AG08395 (cell line): ENCODE results near the gene CRYGB.
A peak's percentile ranks its signal among the peaks of the same experiment; 100 is the strongest.

ENCODE experiments used
- DNase-seq: peaks from one replicate; pipeline ENCODE4 v3.0.0; 2012; ENCODE audit warnings: mixed read lengths, low spot score

The CRYGB gene, protein sequence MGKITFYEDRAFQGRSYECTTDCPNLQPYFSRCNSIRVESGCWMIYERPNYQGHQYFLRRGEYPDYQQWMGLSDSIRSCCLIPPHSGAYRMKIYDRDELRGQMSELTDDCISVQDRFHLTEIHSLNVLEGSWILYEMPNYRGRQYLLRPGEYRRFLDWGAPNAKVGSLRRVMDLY

GRCh38 chr2:208146006-208146405 is at the start of gene CRYGB:
CRYGB (minus strand) TSS chr2:208146158; CDS start chr2:208146120, 38 bp downstream.
- DNase-seq = no peak

DNA sequence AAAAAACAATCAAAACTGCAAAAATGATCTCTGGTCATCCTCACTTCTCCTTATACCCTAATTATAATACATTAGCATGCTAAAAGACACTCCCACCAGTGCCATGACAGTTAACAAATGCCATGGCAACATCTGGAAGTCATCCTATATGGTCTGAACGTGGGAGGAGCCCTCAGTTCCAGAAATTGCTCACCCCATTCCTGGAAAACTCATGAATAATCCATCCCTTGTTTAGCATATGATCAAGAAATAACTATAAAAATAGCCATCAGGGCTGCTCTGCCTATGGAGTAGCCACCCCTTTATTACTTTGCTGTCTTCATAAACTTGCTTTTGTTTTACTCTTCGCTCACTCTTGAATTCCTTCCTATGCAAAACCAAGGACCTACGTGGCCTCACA is 49.6 kb upstream of the CRYGB start:
- no peak for DNase-seq

DNA sequence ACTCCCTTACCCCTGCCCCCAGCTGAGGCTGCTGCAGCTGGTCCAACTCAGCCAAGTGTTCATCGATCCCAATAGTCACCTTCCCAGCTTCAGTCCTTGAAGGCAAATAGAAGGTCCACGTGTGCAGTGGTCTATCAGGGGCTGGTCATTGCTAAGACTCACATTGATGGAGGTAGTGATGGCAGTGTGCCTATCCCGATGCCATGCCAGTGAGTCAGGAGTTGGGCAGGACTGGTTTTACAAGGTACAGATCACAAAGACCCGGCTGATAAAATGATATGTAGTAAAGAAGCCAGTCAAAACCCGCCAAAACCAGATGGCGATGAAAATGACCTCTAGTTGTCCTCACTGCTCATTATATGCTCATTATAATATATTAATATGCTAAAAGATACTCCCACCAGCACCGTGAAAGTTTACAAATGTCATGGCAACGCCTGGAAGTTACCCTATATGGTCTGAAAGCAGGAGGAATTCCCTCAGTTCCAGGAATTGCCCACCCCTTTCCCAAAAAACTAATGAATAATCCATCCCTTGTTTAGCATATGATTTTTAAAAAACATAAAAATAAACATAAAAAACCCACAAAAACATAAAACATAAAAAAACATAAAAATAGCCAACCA is 46.8 kb upstream of the CRYGB start:
- DNase-seq = no peak

- no peak for DNase-seq
These were observed 44.0 kb upstream of the CRYGB start, which contains the start of gene C2orf80 for GRCh38 chr2:208189810-208190503. C2orf80 (minus strand) TSS chr2:208190030; CDS start chr2:208186986, 3,044 bp downstream.

- DNase-seq = no peak
These were observed 43.3 kb upstream of the CRYGB start for GRCh38 chr2:208189069-208189809.

DNA sequence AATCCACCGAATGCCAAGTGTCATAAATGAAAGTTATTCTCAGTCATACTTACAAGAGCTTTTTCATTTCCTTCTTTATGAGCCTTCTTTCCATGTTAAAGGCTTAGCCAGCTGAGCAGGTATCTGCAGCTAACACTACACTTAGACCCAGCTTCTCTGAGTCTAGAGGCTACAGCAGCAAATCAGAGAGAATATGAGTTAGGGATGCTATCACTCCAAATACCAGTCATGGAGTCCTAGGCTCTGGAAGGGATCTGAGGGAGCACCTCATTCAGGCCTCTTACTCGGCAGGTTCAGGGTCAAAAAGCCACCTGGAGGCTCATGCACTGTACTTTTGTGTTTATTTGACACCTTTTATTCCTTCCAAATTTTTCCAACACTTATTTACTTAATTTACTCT is 40.9 kb upstream of the CRYGB start:
- DNase-seq = no peak

DNA sequence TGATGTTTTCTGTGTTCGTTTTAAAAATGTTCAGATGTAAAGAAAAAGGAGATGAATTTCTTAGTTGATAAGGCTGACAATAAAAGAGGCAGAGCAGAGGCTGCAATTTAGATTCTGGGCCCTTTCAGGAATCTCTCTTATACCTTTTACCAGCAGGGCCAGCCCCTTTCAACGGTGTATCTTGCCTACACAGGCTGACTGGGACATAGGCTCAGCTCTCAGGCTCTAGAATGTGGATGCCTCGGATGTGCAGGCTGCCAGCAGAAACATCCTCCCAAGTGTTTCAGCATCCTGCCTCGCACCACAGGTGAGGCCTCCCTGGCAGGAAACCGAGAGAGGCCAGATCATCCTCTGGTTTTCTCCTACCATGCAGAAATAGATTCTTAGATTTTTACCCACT is 40.5 kb upstream of the CRYGB start:
- no peak for DNase-seq

GRCh38 chr2:208183972-208184705 is 38.2 kb upstream of the CRYGB start:
- no peak for DNase-seq

DNA sequence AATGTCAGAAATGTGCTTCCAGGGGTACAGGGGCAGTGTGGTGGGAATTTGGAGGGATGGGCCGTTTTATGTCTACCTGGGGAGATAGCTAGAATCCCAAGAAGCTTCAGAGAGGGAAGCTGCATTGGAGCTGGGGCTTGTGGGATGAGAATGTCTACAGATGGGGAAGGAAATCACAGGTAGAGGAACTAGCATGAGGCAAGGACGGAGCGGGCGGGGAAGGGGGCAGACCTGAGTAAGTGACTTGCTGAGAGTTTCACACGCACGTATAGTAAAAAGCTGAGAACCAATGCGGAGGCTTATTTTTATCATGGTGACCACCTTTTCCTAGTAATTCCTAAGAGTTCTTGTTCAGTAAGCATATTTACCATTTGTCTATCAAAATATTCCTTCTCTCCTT is 37.6 kb upstream of the CRYGB start:
- no peak for DNase-seq

DNA sequence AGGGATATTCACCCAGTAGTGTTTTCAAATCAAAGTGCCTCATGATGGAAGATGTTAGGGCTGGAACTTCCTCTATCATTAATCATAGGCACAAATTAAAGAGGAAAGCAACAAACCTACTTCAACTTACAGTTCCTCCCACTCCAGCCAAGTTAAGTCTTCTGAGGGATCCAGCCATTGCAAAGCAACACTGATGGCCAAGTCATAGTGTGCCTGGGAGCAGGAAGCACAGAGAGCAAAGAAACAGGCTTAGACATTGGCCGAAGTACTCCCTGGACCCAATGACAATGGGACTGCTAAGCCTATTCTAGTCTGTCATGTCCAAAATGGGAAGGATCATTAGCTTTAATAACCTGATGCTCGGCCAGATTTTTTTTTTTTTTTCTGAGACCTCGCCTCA is 36.9 kb upstream of the CRYGB start:
- no peak for DNase-seq

DNA sequence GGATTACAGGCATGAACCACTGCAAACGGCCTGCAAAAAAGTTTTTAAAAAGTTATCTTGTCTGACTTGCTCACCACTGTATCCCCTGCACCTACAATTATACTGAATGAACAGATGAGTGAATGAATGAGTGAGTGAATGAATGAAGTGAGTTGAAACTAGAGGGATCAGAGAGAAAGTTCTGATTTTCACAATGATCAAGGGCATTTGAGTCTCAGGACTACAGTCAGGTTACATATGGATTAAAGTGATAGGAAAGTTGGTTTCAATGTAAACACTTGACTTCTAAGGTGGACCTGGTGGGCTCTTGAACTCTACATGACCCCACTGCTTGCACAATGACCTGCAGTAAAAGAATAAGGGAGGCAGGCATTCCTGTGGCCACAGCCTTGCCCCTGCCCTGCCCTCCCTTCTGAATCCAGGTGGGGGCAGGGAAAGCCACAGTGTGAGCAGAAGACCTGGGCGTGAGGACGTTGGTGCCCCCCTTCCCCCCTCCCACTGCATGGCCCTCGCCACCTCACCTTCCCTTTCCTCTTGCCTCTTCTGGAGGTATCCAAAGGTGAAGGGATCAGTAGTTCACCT is 33.2 kb upstream of the CRYGB start:
- no peak for DNase-seq

GRCh38 chr2:208175840-208176153 is 29.8 kb upstream of the CRYGB start:
- no peak for DNase-seq

DNA sequence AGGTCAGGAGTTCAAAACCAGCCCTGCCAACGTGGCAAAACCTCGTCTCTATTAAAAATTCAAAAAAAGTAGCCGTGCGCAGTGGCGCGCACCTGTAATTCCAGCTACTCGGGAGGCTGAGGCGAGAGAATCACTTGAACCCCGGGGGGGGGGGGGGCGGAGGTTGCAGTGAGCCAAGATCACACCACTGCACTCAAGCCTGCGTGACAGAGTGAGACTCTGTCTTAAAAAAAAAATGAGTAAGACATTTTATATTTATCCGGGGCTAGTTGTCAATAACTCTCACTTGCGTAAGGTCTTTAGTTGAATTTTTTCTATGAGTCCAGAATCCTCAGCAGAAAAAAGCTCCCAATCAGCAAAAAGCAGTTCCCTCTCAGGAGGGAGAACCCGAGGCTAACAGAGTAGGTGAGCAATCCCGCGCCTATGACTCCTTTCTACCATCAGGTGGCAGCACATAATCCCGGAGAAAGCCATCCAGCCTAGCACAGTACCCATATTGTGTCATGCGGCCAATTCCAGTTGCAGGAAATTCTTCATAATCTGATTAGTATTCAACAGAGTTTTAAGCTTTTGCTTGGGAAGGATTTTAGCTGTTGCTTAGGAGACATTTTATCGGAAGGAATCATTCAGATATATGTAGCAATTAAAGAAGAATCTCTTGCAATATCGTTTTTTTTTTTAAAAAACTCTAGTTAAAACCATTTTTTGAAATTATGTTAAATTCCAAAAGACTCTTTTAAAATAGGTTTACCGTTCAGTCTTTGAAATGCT is 29.3 kb upstream of the CRYGB start:
- DNase-seq = peak; percentile 88

GRCh38 chr2:208174144-208174543 is 28.2 kb upstream of the CRYGB start:
- DNase-seq = no peak

DNA sequence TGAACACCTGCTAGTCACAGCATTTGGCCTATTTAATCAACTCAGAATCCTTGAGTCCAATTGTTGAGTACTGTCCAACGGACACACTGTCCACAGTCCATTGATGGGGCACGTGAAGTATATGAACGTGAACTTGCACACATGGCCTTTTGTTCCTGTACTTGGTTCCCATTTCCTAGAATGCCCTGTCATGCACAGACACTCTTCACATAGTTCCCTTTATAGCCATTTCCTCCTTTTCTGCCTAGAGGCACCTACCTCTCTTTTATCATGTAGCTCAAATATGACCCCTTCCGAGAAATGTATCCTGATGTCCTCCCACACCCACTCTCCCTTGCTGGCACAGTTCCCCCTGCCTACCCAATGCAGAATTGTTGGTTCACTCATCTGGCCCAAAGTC is 26.2 kb upstream of the CRYGB start:
- DNase-seq = no peak

GRCh38 chr2:208164951-208165755 is 19.2 kb upstream of the CRYGB start:
- no peak for DNase-seq

DNA sequence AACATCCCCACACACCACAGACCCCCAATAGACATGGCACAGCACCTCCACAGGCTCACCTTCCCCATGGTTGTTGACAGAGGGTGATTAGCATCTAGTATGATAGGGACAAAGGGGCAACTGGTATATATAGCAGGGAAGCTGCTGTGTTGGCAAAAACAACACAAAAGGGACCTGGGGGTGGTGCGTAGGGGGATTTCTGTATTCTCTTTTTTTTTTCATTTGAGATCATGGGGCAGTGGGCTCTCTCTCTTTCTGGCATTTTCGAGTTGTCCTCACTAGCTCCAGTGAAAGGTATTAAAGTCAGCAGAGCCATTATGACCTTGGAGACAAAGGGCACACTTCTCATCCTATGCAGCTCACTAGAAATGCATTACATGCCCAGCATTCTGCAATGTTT is 17.5 kb upstream of the CRYGB start, which contains the start of gene CRYGA:
Gene CRYGA (minus strand): TSS at position 101 of the 400 bp plus-strand sequence. CDS start 33 bp downstream, at position 68.
- DNase-seq = no peak

GRCh38 chr2:208156439-208156838 is 10.5 kb upstream of the CRYGB start:
- DNase-seq = no peak

- no peak for DNase-seq
These were observed 7.2 kb upstream of the CRYGB start for GRCh38 chr2:208153156-208153555.

DNA sequence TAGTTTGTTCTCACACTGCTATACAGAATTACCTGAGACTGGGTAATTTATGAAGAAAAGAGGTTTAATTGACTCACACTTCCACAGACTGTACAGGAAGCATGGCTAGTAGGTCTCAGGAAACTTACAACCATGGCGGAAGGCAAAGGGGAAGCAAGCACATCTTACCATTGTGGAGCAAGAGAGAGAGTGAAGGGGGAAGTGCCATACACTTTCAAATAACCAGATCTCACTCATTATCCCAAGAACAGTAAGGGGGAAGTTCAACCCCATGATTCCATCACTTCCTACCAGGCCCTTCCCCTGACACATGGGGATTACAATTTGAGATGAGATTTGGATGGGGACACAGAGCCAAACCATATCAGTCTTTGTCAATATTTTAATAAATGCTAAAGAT is 5.0 kb upstream of the CRYGB start:
- DNase-seq = no peak
